HepG2 (cell line): Measurements from ENCODE around the gene BRPF1. TPM values are rescaled to one million over a fixed set of nuclear protein-coding genes. Genes with fewer than 3 reads are reported as not detected.
A peak's percentile ranks its signal among the peaks of the same experiment; 100 is the strongest.

Experiments
- ATAC-seq: fragments of 200-7000 bp; cut with Tn5 transposase; 3 replicates; pipeline ENCODE4 v1.9.1; 2020; ENCODE audit warnings: mild to moderate bottlenecking, moderate library complexity
- BruUV-seq: library from RNA; stranded (reverse); fragments of 400-500 nt; replicated peaks from 2 replicates; lab custom pipeline; 2021; lab: Mats Ljungman, UMichigan
- CTCF ChIA-PET: fragments of 300-600 bp; formaldehyde crosslinking; extraction: SDS; loops from one replicate; lab custom pipeline; 2021; ENCODE audit warnings: low total read pairs, inconsistent platforms, low intra/inter-chr PET ratio; lab: Yijun Ruan, JAX
- POLR2A ChIA-PET: fragments of 350-600 bp; sonication (Branson Sonifier 250); formaldehyde crosslinking; loops from one replicate; lab custom pipeline; 2020; ENCODE audit warnings: antibody characterized with exemption, inconsistent platforms; lab: Yijun Ruan, JAX
- DNase-seq: peaks from one replicate; pipeline ENCODE4 v3.0.0-alpha.2; 2015; ENCODE audit warnings: low spot score
- FAIRE-seq: peaks from 3 replicates; lab custom pipeline; 2011; peaks lifted over from hg19 to GRCh38; lab: Jason Lieb, UNC
- H2AFZ ChIP-seq: one replicate; pipeline ENCODE4 v1.6.1; 2011; ENCODE audit warnings: low read length, inconsistent platforms
- H3K27ac ChIP-seq: fragments of 300-600 bp; 3 replicates; pipeline ENCODE4 v1.8.0; 2011; ENCODE audit warnings: mixed run types, mild to moderate bottlenecking, mixed read lengths, low read length, inconsistent platforms; ENCODE audit not compliant: insufficient read depth; ENCODE audit errors: extremely low read length
- H3K27me3 ChIP-seq, 2 experiments: fragments of 200-600 bp in 1 of 2; 2 replicates in 1 of 2; 3 replicates in 1 of 2; pipeline versions ENCODE4 v1.6.0 to v1.8.0; 2011; ENCODE audit warnings: low read length in 2 of 2, mild to moderate bottlenecking in 2 of 2, moderate library complexity in 2 of 2, inconsistent platforms in 1 of 2; ENCODE audit not compliant: insufficient read depth in 2 of 2, control insufficient read depth in 1 of 2
- H3K36me3 ChIP-seq, 2 experiments: fragments of 200-600 bp in 1 of 2; replicated peaks in 1 of 2; 2 replicates in 1 of 2; 3 replicates in 1 of 2; pipeline versions ENCODE4 v1.5.1 to v1.8.0; 2011; ENCODE audit warnings: low read length in 2 of 2, inconsistent platforms in 1 of 2; ENCODE audit not compliant: insufficient read depth in 2 of 2, control insufficient read depth in 1 of 2
- H3K4me1 ChIP-seq: 2 replicates; pipeline ENCODE4 v1.5.1; 2012; ENCODE audit warnings: low read length, inconsistent platforms; ENCODE audit not compliant: insufficient read depth
- H3K4me2 ChIP-seq: 2 replicates; pipeline ENCODE4 v1.6.0; 2011; ENCODE audit warnings: low read depth, low read length, inconsistent platforms
- H3K4me3 ChIP-seq, 3 experiments: fragments of 200-600 bp in 1 of 3; sonication (generic), shearing (Covaris generic) in 1 of 3; replicated peaks in 1 of 3; 2 replicates each; pipeline ENCODE4 v1.5.1; 2011 to 2016; ENCODE audit warnings: low read length in 3 of 3, inconsistent platforms in 2 of 3, low read depth in 2 of 3, mild to moderate bottlenecking in 2 of 3, control low read depth in 1 of 3, mixed read lengths in 1 of 3; ENCODE audit not compliant: insufficient read depth in 1 of 3
- H3K79me2 ChIP-seq: one replicate; pipeline ENCODE4 v1.6.1; 2011; ENCODE audit warnings: low read length, inconsistent platforms; ENCODE audit not compliant: insufficient read depth
- H3K9ac ChIP-seq: 2 replicates; pipeline ENCODE4 v1.6.0; 2011; ENCODE audit warnings: mild to moderate bottlenecking, low read depth, low read length, inconsistent platforms; ENCODE audit not compliant: insufficient read depth
- H3K9me3 ChIP-seq: 2 replicates; pipeline ENCODE4 v1.5.1; 2012; ENCODE audit warnings: mild to moderate bottlenecking, low read length
- H4K20me1 ChIP-seq: 2 replicates; pipeline ENCODE4 v1.6.0; 2011; ENCODE audit warnings: inconsistent platforms, mild to moderate bottlenecking, low read length, moderate library complexity; ENCODE audit not compliant: insufficient read depth
- DZIP1 ChIP-seq: sonication (generic); formaldehyde crosslinking; IDR thresholded peaks from 2 replicates; pipeline ENCODE4 v1.5.0; 2020; ENCODE audit warnings: mild to moderate bottlenecking, missing genetic modification reagents
- NBN ChIP-seq: fragments of 450-650 bp; conservative IDR thresholded peaks from 2 replicates; pipeline ENCODE4 v1.6.1; 2017
- RNF219 ChIP-seq: sonication (generic); formaldehyde crosslinking; IDR thresholded peaks from 2 replicates; pipeline ENCODE4 v1.5.0; 2020; ENCODE audit warnings: mild to moderate bottlenecking, missing genetic modification reagents
- ZIK1 ChIP-seq: sonication (generic); formaldehyde crosslinking; IDR thresholded peaks from 2 replicates; pipeline ENCODE4 v1.5.0; 2020; ENCODE audit warnings: mild to moderate bottlenecking, low read depth, missing genetic modification reagents, borderline replicate concordance
- ZNF382 ChIP-seq: sonication (generic); formaldehyde crosslinking; IDR thresholded peaks from 2 replicates; pipeline ENCODE4 v1.5.0; 2020; ENCODE audit warnings: missing genetic modification reagents, mild to moderate bottlenecking, borderline replicate concordance
- ZNF564 ChIP-seq: sonication (generic); formaldehyde crosslinking; IDR thresholded peaks from 2 replicates; pipeline ENCODE4 v1.8.1; 2023; ENCODE audit warnings: mild to moderate bottlenecking, missing genetic modification reagents
- ZNF607 ChIP-seq: sonication (generic); formaldehyde crosslinking; IDR thresholded peaks from 2 replicates; pipeline ENCODE4 v1.5.1; 2020; ENCODE audit warnings: missing genetic modification reagents, mild to moderate bottlenecking, borderline replicate concordance
- ZNF652 ChIP-seq: IDR thresholded peaks from 2 replicates; pipeline ENCODE4 v1.6.1; 2016; ENCODE audit warnings: low read depth, borderline replicate concordance
- ZXDC ChIP-seq: sonication (generic); formaldehyde crosslinking; IDR thresholded peaks from 2 replicates; pipeline ENCODE4 v1.5.0; 2020; ENCODE audit warnings: mild to moderate bottlenecking, missing genetic modification reagents
- WGBS: methylation state at CpG from one replicate; pipeline ENCODE4 v1.1.6; 2017; ENCODE audit warnings: low lambda C conversion rate; 5-methylcytosine and 5-hydroxymethylcytosine counted together
- in situ Hi-C: cut with HindIII; loops from 2 replicates; pipeline ENCODE4 v1.10.0; 2017; ENCODE audit warnings: low pct_unique_long_range_greater_than_20kb; ENCODE audit not compliant: extremely low pct_ligation_motif_present
- intact Hi-C: fragments of 100-400 bp; cut with micrococcal nuclease; formaldehyde crosslinking; loops from one replicate; pipeline ENCODE4 v1.10.0; 2022; ENCODE audit not compliant: unreplicated experiment
- polyA plus RNA-seq, 8 experiments: library from polyadenylated mRNA; depleted of rRNA in 3 of 8; stranded (reverse) in 7 of 8; unstranded in 1 of 8; fragments of >200 nt; fragmentation: Illumina TruSeq in 4 of 8; extraction: Trizol in 4 of 8; gene quantifications; 2 replicates each; pipeline versions ENCODE4 v1.2.1 to v1.2.3, GENCODE V29; 2011 to 2016; ENCODE audit warnings: low read depth in 4 of 8, missing spikeins in 1 of 8, mixed read lengths in 1 of 8; ENCODE audit not compliant: insufficient read depth in 1 of 8
- total RNA-seq, 5 experiments: library from RNA; depleted of rRNA; stranded (reverse); fragments of >200 nt; fragmentation: Illumina TruSeq; extraction: Trizol; gene quantifications; 2 replicates each; pipeline ENCODE4 v1.2.3, GENCODE V29; 2016; ENCODE audit warnings: low read depth in 1 of 5

Gene BRPF1
- total and polyA plus RNA-seq, 2 of the 13 experiments (the other 11 are each of a cell fraction or from before 2014, with no cell fraction given), result 7.3 to 10.0 TPM

- Histone ChIP-seq H3K27me3 (no peaks in the 10 kb centered on the region), H3K4me2 (no peak overlapping the region; the same call in 1 of the 2 replicates), H3K4me1 (peaks cover 18% of the 10 kb centered on the region), H4K20me1 (peaks cover 3% of the 10 kb centered on the region; the same call in 1 of the 2 replicates), H3K9me3 (no peaks in the 10 kb centered on the region)
- POLR2A ChIA-PET, result interaction anchor here (1.3 to 1.5 kb wide), 2 partner anchors 33 to 111 kb away, joined by 5 read pairs; partner anchors contain the start of genes ARPC4 and MTMR14
- WGBS, result 94% methylated on average over 6 of the region's 6 CpGs
- DNase-seq (no peak), FAIRE-seq (peak; percentile 18)
- in situ Hi-C loops, result no loop called here
- TF ChIP-seq ZXDC (CRISPR knock-in tag) (no peak), NBN (no peak), ZNF382 (CRISPR knock-in tag) (no peak), ZNF652 (no peak), ZNF564 (CRISPR knock-in tag) (no peak), ZNF607 (CRISPR knock-in tag) (no peak), ZIK1 (no peak), RNF219 (no peak), DZIP1 (CRISPR knock-in tag) (no peak)
- TF ChIP-seq, all 625 proteins: peak for 0
- CTCF ChIA-PET, result no interaction called here
- no peak overlapping the region for H2AFZ ChIP-seq
- intact Hi-C loops, result no loop called here
- H3K4me3 ChIP-seq, result no peak overlapping the region
- H3K79me2 ChIP-seq, result no peaks in the 10 kb centered on the region
- peaks cover 36 to 81% of the 10 kb centered on the region in 2 experiments; a peak in 4 of 5 replicates for H3K36me3 ChIP-seq
- ATAC-seq, result no peak
- H3K27ac ChIP-seq, result no peak overlapping the region
- H3K9ac ChIP-seq, result no peak overlapping the region
- no TSS peak for BruUV-seq
Observed at GRCh38 chr3:9682096-9682495, 49.4 kb upstream of the BRPF1 start.
